Adipose tissue (tissue), 3 donors: ENCODE measurements around the gene KY. TPM values are rescaled to one million over a fixed set of nuclear protein-coding genes. Genes with fewer than 3 reads are reported as not detected.

ENCODE experiments used
- H3K27ac ChIP-seq: one replicate; pipeline ENCODE4 v1.5.1; 2013; ENCODE audit warnings: low read depth, low read length
- WGBS, 3 donors: extraction: QIAGEN DNeasy Blood & Tissue Kit; methylation state at CpG; one replicate each; pipeline ENCODE4 v1.1.7; 2013; 5-methylcytosine and 5-hydroxymethylcytosine counted together
- polyA plus RNA-seq, 3 donors: library from polyadenylated mRNA; stranded (reverse); fragments of 200-250 nt; gene quantifications; one replicate each; pipeline ENCODE4 v1.2.3, GENCODE V29; 2013
- donor health status: healthy with polysubstance abuse.
- donor health status: Bipolar disorder and iron deficiency.
- donor health status: healthy.

Gene KY
- polyA plus RNA-seq, 3 donors, result 0.03 to 0.12 TPM; not detected in 1

GRCh38 chr3:134625885-134626741, 24.7 kb downstream of the KY start:
- WGBS, 3 donors, result 88 to 96% (median 89%) methylated on average over 5 of the region's 5 CpGs
- H3K27ac ChIP-seq, result no peak overlapping the region

GRCh38 chr3:134625462-134625861, 25.4 kb downstream of the KY start:
- 82 to 86% (median 86%) methylated on average over 8 of the region's 8 CpGs for WGBS, 3 donors
- H3K27ac ChIP-seq, result no peak overlapping the region

- 92 to 95% (median 94%) methylated on average over 5 of the region's 5 CpGs for WGBS, 3 donors
- H3K27ac ChIP-seq, result no peak overlapping the region
Observed at GRCh38 chr3:134624537-134625287, 26.1 kb downstream of the KY start.

GRCh38 chr3:134623615-134624245, 27.1 kb downstream of the KY start:
- WGBS, 3 donors, result 87 to 93% (median 92%) methylated on average over 7 of the region's 7 CpGs
- no peak overlapping the region for H3K27ac ChIP-seq

- WGBS, 3 donors, result 82 to 88% (median 85%) methylated on average over 5 of the region's 5 CpGs
Observed at GRCh38 chr3:134622806-134623365, 27.9 kb downstream of the KY start.

GRCh38 chr3:134621854-134622253, 29.0 kb downstream of the KY start:
- WGBS, 3 donors, result 54 to 80% (median 59%) methylated on average over 3 of the region's 3 CpGs
- no peak overlapping the region for H3K27ac ChIP-seq

More at GRCh38 chr3:134622806-134623365, 27.9 kb downstream of the KY start:
- no peak overlapping the region for H3K27ac ChIP-seq

GRCh38 chr3:134620476-134621115, 30.2 kb downstream of the KY start:
- no peak overlapping the region for H3K27ac ChIP-seq
- 80 to 91% (median 88%) methylated on average over 5 of the region's 5 CpGs for WGBS, 3 donors

- no peak overlapping the region for H3K27ac ChIP-seq
- 86 to 92% (median 91%) methylated on average over 8 of the region's 8 CpGs for WGBS, 3 donors
Observed at GRCh38 chr3:134619884-134620445, 30.9 kb downstream of the KY start.

GRCh38 chr3:134619301-134619615, 31.6 kb downstream of the KY start:
- 89 to 93% (median 90%) methylated on average over 2 of the region's 2 CpGs for WGBS, 3 donors
- H3K27ac ChIP-seq, result no peak overlapping the region

- WGBS, 3 donors, result 95 to 96% (median 96%) methylated on average over 13 of the region's 13 CpGs
Observed at GRCh38 chr3:134618478-134619300, 32.1 kb downstream of the KY start.

GRCh38 chr3:134617608-134618477, 33.0 kb downstream of the KY start:
- no peak overlapping the region for H3K27ac ChIP-seq
- 66 to 81% (median 67%) methylated on average over 7 of the region's 7 CpGs for WGBS, 3 donors

More at GRCh38 chr3:134618478-134619300, 32.1 kb downstream of the KY start:
- H3K27ac ChIP-seq, result no peak overlapping the region

GRCh38 chr3:134615743-134616142, 35.1 kb downstream of the KY start:
- no peak overlapping the region for H3K27ac ChIP-seq
- 78 to 89% (median 85%) methylated on average over 5 of the region's 5 CpGs for WGBS, 3 donors

GRCh38 chr3:134614955-134615354, 35.9 kb downstream of the KY start:
- 79 to 89% (median 88%) methylated on average over 4 of the region's 4 CpGs for WGBS, 3 donors
- no peak overlapping the region for H3K27ac ChIP-seq

- H3K27ac ChIP-seq, result no peak overlapping the region
- WGBS, 3 donors, result 81 to 85% (median 82%) methylated on average over 6 of the region's 6 CpGs
Observed at GRCh38 chr3:134613006-134613520, 37.8 kb downstream of the KY start.

- 86 to 93% (median 90%) methylated on average over 2 of the region's 2 CpGs for WGBS, 3 donors
Observed at GRCh38 chr3:134611516-134611915, 39.3 kb downstream of the KY start.

More at GRCh38 chr3:134611516-134611915, 39.3 kb downstream of the KY start:
- H3K27ac ChIP-seq, result no peak overlapping the region
